Neural cell (in vitro differentiated cells): Measurements from ENCODE around the gene LUC7L3.

ENCODE experiments used
- CTCF ChIP-seq: fragments of 450-650 bp; IDR thresholded peaks from 2 replicates; pipeline ENCODE4 v1.5.1; 2014; ENCODE audit warnings: antibody characterized with exemption, mild to moderate bottlenecking, moderate library complexity; ENCODE audit not compliant: poor library complexity, severe bottlenecking
- EP300 ChIP-seq: fragments of 450-650 bp; conservative IDR thresholded peaks from 2 replicates; pipeline ENCODE4 v1.6.1; 2014; ENCODE audit warnings: antibody characterized with exemption, mild to moderate bottlenecking, moderate library complexity; ENCODE audit not compliant: poor library complexity, severe bottlenecking
- EZH2 ChIP-seq: fragments of 200-600, 300-800 bp; shearing (Covaris generic), sonication (generic); IDR thresholded peaks from 2 replicates; pipeline ENCODE4 v1.6.1; 2014; ENCODE audit warnings: antibody characterized with exemption, low read length, borderline replicate concordance, mild to moderate bottlenecking; ENCODE audit not compliant: insufficient read depth, poor library complexity, severe bottlenecking
- POLR2AphosphoS5 ChIP-seq: IDR thresholded peaks from 2 replicates; pipeline ENCODE4 v1.6.1; 2012
- TAF1 ChIP-seq: IDR thresholded peaks from 2 replicates; pipeline ENCODE4 v1.6.1; 2012; ENCODE audit warnings: low read depth

- TF ChIP-seq CTCF (no peak), EZH2 (no peak), POLR2AphosphoS5 (no peak), TAF1 (no peak), EP300 (no peak)
Observed at GRCh38 chr17:50712641-50713040, 6.8 kb upstream of the LUC7L3 start.
